ENCODE results near the gene PSENEN.

PSENEN gene

GRCh38 chr19:35786299-35787160 lies 41.1 kb downstream of the PSENEN start:
- H3K4me1 ChIP-seq (ENCODE audit: insufficient read depth, low read length, poor library complexity, severe bottlenecking), result no peaks in the 10 kb centered on the region
- TF ChIP-seq, protein P1, sequence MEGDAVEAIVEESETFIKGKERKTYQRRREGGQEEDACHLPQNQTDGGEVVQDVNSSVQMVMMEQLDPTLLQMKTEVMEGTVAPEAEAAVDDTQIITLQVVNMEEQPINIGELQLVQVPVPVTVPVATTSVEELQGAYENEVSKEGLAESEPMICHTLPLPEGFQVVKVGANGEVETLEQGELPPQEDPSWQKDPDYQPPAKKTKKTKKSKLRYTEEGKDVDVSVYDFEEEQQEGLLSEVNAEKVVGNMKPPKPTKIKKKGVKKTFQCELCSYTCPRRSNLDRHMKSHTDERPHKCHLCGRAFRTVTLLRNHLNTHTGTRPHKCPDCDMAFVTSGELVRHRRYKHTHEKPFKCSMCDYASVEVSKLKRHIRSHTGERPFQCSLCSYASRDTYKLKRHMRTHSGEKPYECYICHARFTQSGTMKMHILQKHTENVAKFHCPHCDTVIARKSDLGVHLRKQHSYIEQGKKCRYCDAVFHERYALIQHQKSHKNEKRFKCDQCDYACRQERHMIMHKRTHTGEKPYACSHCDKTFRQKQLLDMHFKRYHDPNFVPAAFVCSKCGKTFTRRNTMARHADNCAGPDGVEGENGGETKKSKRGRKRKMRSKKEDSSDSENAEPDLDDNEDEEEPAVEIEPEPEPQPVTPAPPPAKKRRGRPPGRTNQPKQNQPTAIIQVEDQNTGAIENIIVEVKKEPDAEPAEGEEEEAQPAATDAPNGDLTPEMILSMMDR (conservative IDR thresholded peaks at IDR 0.05; ENCODE audit: low read length), result no peak
- TF ChIP-seq EZH2phosphoT487 (IDR thresholded peaks at IDR 0.05; ENCODE audit: borderline replicate concordance), result no peak
- H3K4me2 ChIP-seq (ENCODE audit: low read depth, low read length, poor library complexity, severe bottlenecking), result no peak overlapping the region

GRCh38 chr19:35787227-35787799 lies 41.9 kb downstream of the PSENEN start:
- H3K4me3 ChIP-seq (ENCODE audit: low read length, poor library complexity, severe bottlenecking), result no peak overlapping the region
- no peaks in the 10 kb centered on the region for H3F3A ChIP-seq (ENCODE audit: low read depth)
- TF ChIP-seq, protein P1 (conservative IDR thresholded peaks at IDR 0.05; ENCODE audit: low read length), result no peak
- TF ChIP-seq EZH2phosphoT487 (IDR thresholded peaks at IDR 0.05; ENCODE audit: borderline replicate concordance), result no peak
- H2AFZ ChIP-seq (ENCODE audit: low read length), result no peak overlapping the region
- no peaks in the 10 kb centered on the region for H3K79me2 ChIP-seq (ENCODE audit: insufficient read depth, low read length)
- H3K9ac ChIP-seq (ENCODE audit: low read depth, low read length, poor library complexity, severe bottlenecking), result no peak overlapping the region
- H4K20me1 ChIP-seq (ENCODE audit: insufficient read depth, low read length, poor library complexity, severe bottlenecking), result peaks cover 3% of the 10 kb centered on the region
- no peak overlapping the region for H3K4me2 ChIP-seq (ENCODE audit: low read depth, low read length, poor library complexity, severe bottlenecking)
- H3K36me3 ChIP-seq (ENCODE audit: insufficient read depth, low read length), result peaks cover 5% of the 10 kb centered on the region; the same call in 1 of the 2 replicates
- no peaks in the 10 kb centered on the region for H3K4me1 ChIP-seq (ENCODE audit: insufficient read depth, low read length, poor library complexity, severe bottlenecking)
- H3K9me2 ChIP-seq (replicated peaks; ENCODE audit: low read depth, low read length), result no peaks in the 10 kb centered on the region
- H3K9me3 ChIP-seq (ENCODE audit: insufficient read depth, low read depth, low read length), result no peaks in the 10 kb centered on the region
- H3K27me3 ChIP-seq (ENCODE audit: insufficient read depth, low read length, poor library complexity, severe bottlenecking), result no peaks in the 10 kb centered on the region

More at GRCh38 chr19:35786299-35787160, 41.1 kb downstream of the PSENEN start:
- H3K9me3 ChIP-seq (ENCODE audit: insufficient read depth, low read depth, low read length), result no peaks in the 10 kb centered on the region
- H3F3A ChIP-seq (ENCODE audit: low read depth), result no peaks in the 10 kb centered on the region
- H3K9me2 ChIP-seq (replicated peaks; ENCODE audit: low read depth, low read length), result no peaks in the 10 kb centered on the region
- H2AFZ ChIP-seq (ENCODE audit: low read length), result no peak overlapping the region
- H4K20me1 ChIP-seq (ENCODE audit: insufficient read depth, low read length, poor library complexity, severe bottlenecking), result peaks cover 3% of the 10 kb centered on the region
- H3K4me3 ChIP-seq (ENCODE audit: low read length, poor library complexity, severe bottlenecking), result no peak overlapping the region
- H3K36me3 ChIP-seq (ENCODE audit: insufficient read depth, low read length), result peaks cover 8% of the 10 kb centered on the region; the same call in 1 of the 2 replicates
- no peaks in the 10 kb centered on the region for H3K79me2 ChIP-seq (ENCODE audit: insufficient read depth, low read length)
- H3K9ac ChIP-seq (ENCODE audit: low read depth, low read length, poor library complexity, severe bottlenecking), result no peak overlapping the region
- H3K27me3 ChIP-seq (ENCODE audit: insufficient read depth, low read length, poor library complexity, severe bottlenecking), result no peaks in the 10 kb centered on the region

- no peaks in the 10 kb centered on the region for H3K27me3 ChIP-seq (ENCODE audit: insufficient read depth, low read length, poor library complexity, severe bottlenecking)
- no peak overlapping the region for H2AFZ ChIP-seq (ENCODE audit: low read length)
- no peak overlapping the region for H3K9ac ChIP-seq (ENCODE audit: low read depth, low read length, poor library complexity, severe bottlenecking)
- H3K4me1 ChIP-seq (ENCODE audit: insufficient read depth, low read length, poor library complexity, severe bottlenecking), result no peaks in the 10 kb centered on the region
- no peaks in the 10 kb centered on the region; the same call in 1 of the 2 replicates for H3K36me3 ChIP-seq (ENCODE audit: insufficient read depth, low read length)
- no peaks in the 10 kb centered on the region for H3K79me2 ChIP-seq (ENCODE audit: insufficient read depth, low read length)
- H4K20me1 ChIP-seq (ENCODE audit: insufficient read depth, low read length, poor library complexity, severe bottlenecking), result peaks cover 3% of the 10 kb centered on the region
- H3K9me3 ChIP-seq (ENCODE audit: insufficient read depth, low read depth, low read length), result no peaks in the 10 kb centered on the region
- no peak overlapping the region for H3K4me3 ChIP-seq (ENCODE audit: low read length, poor library complexity, severe bottlenecking)
- H3K9me2 ChIP-seq (replicated peaks; ENCODE audit: low read depth, low read length), result no peaks in the 10 kb centered on the region
- H3F3A ChIP-seq (ENCODE audit: low read depth), result no peaks in the 10 kb centered on the region
- H3K4me2 ChIP-seq (ENCODE audit: low read depth, low read length, poor library complexity, severe bottlenecking), result no peak overlapping the region
- TF ChIP-seq, protein P1 (conservative IDR thresholded peaks at IDR 0.05; ENCODE audit: low read length), result no peak
- TF ChIP-seq EZH2phosphoT487 (IDR thresholded peaks at IDR 0.05; ENCODE audit: borderline replicate concordance), result no peak
These were observed 42.9 kb downstream of the PSENEN start for GRCh38 chr19:35788205-35788960.

Data from Loucy (cell line).